GM18909 (cell line): ENCODE data around the gene NR6A1.

ENCODE experiments used
- ATAC-seq: cut with Tn5 transposase; IDR thresholded peaks from one replicate; pipeline ENCODE4 v1.9.1; 2021; ENCODE audit warnings: mild to moderate bottlenecking; ENCODE audit not compliant: unreplicated experiment, poor library complexity

NR6A1 gene

DNA sequence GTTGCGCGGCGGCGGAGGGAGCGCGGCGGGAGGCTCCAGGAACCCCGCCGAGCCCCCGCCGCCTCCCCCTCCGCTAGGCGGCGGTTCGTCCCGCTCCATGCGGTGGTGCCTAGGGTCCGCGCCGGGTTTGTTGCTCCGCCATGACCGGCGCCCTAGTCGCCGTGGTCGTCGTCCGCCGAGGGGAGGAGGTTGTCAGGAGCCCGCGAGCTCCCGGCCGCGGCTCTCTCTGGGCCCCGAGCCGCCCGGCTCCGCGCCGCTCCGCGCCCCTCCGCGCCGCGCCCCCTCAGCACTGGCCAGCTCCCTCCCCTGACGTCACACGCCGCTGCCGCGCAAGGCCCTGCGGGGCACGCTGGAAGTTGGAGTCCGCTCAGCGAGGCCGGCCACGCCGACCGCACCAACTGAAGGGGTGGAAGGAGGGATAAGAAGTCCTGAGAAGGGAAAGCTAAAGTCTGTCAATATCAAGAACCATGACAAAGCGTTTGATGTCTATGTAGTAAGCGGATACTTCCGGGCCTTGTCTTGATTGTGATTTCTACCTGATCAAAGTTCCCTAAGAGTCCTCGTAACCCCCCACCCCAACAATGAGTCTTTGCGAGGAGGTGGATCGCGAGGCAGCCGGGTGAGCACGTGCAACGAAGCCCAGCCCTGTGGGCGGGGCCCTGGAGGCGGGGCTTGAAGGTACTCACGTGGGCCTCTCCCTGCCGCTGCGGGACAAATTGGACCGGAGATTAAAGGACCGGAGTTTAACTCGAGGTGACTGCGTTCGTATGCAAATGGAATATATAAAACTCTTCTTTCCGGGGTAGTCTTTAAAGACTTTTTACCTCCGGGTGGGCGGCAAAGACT, at the start of gene NR6A1:
NR6A1 (minus strand) TSS at position 291 of the 846 bp plus-strand sequence.
- peak; percentile 86 for ATAC-seq

DNA sequence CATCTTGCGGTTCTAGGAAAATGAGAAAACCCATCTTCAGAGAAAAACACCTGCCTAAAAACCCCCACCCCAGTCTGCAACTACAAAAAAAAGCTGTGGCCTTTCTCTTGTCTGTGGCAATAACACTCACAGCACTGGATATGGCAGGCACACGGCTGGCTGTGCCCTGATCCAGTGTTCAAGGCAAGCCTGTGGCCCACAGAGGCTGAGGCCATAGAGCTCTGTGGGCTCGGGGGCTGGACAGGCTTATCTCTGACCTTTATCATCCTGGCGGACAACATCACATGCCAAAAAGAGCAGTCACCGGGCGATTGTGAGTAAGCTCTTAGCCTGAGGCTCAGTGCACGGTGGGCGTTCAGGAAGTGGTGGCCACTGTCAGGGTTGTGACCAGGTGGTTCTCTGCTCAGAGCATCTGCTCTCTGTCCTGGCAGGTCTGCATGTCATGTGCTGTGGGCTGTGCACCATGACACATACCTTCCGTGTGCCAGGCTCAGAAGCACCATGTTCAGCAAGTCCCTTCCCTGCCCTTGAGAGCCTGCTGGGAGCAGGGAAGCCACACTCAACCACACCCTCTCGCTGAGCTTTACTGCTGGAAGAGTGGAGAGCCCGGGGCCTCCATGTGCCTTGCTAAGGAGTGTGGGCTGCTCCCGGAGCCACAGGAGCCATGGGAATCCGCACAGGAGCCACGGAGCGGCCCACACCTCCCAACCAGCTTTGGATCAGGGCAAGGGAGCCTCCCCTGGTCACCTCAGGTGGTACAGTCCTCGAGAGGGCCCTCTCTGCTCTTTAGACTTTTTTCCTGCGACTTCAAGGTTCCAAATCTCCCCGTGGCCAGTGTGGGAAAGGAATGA, 47.5 kb upstream of the NR6A1 start:
- no peak for ATAC-seq

DNA sequence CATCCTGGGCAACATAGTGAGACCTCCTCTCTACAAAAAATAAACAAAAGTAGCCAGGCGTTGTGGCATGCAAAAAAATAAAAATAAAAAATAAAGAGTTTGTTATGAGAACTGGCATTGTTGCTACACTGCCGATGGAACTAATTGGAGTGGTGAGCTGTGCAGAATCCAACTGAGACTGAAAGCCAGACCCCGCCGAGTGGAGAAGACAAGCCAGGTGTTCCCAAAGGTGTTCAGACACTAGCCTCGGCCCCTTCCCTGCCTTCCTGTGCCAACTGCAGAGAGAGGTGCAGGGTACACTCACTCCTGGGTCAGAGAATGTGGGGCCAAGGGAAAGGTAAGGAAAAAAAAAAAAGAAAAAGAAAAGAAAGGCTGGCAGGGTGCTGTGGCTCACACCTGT, 44.5 kb upstream of the NR6A1 start:
- no peak for ATAC-seq

DNA sequence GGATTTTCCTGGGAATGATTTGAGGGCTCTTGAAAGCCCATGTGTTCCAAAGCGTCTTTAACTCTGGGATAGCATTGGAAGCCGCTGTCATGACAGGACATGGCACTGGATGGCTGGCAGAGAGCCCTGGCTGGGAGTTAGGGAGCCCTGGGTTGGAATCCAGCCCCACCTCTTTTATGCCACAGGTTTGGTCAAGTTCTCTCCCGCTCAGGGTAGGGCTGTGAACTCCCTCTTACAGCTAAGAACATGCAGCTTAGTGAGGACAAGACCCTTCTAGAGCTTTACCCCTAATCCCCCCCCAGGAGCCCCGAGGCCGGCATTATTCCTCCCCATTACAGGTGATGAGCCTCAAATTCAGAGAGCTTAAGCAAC, 43.0 kb upstream of the NR6A1 start:
- ATAC-seq = no peak

DNA sequence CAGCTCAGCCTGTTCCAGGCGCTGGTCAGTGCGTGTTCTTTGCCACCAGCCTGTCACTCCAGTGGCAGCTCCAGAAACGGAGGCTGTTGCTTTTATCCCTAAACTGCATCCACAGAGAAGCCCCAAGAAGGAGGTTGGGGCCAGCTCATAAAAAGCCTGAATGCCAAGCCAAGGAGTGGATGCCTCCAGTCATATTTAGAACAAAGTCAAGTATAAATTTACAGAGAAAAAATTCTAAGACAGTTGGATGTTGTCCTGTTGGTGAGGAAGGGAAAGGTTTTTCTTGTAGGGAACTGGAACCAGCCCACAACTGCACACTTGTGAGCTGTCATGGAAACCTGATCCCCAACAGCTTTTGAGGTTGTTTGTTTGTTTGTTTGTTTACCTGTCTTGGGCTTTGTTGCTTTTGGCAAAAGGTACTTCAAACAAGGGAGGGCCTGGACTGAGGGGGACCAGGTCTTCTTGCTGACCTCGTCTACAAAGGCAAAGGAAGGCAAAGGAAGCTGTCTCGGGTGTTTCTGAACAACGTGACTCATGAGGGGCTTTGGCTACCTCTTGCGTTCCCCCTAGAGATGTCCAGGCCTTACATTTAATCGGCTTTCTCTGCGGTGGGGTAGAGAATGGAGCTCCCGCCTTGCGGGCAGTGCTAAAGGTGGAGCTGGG, 42.5 kb upstream of the NR6A1 start:
- ATAC-seq = no peak

DNA sequence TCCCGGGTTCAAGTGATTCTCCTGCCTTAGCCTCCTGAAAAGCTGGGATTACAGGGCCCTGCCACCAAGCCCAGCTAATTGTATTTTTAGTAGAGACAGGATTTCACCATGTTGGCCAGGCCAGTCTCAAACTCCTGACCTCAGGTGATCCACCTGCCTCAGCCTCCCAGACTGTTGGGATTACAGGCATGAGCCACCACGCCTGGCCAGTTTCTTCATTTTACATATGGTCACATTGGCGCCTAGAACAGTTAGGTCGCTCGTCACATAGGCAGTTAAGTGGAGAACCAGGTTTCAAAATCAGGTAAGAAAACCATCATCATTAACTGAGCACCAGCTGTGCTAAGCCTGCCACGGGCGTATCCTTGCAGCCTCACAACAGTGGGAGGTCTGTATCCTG, 41.9 kb upstream of the NR6A1 start:
- no peak for ATAC-seq

DNA sequence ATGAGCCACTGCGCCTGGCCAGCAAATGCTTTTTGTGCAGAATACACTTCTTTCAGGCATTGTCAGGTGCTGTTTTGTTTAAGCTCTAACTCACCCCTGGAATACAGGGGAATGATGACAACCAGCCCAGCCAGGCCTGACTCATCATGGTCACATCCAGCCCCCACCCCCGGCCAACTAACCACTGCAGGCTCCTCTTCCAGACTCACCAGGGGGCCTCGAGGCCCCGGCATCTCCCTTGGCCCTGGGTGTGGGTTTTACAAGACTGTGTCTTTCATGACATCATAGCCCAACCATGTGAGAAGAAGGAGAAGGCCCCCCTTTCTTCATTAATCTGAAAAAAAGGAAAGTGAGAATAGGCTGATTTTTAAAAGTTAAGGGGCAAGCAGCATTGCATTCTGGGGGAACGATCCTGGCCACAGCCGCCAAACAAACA, 41.3 kb upstream of the NR6A1 start:
- no peak for ATAC-seq

DNA sequence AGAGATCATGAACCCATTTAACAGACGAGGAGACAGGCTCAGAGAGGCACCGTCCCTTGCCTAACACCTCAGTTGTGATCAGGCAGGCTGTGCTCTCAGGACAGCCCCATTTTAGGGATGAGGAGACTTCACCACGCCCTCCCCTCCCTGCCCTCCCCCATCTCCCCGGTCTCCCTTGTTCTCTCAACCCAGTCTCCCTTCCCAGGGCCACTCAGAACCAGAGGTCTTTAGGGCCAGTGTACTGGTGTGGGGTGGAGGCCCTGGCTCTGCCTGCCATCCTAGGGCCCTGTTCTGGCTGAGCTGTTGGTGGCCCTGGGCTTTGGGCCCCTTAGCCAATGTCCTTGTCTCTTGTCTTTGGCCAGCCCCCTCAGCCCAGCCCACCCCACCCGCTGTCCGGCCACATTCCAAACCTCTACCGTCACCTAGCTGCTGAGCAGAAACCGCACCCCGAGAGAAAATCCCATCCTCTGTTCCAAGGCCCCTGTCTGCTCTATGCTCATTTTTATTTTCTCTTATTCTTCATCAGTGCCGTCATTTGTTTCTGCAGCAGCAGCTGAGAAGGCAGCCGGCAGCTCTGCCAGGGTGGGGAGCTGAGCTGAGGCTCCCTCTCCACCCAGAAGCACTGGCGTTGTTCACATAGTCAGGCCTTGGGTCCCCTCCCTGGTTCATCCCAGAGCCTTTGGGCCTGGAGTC, 39.7 kb upstream of the NR6A1 start:
- ATAC-seq = no peak

DNA sequence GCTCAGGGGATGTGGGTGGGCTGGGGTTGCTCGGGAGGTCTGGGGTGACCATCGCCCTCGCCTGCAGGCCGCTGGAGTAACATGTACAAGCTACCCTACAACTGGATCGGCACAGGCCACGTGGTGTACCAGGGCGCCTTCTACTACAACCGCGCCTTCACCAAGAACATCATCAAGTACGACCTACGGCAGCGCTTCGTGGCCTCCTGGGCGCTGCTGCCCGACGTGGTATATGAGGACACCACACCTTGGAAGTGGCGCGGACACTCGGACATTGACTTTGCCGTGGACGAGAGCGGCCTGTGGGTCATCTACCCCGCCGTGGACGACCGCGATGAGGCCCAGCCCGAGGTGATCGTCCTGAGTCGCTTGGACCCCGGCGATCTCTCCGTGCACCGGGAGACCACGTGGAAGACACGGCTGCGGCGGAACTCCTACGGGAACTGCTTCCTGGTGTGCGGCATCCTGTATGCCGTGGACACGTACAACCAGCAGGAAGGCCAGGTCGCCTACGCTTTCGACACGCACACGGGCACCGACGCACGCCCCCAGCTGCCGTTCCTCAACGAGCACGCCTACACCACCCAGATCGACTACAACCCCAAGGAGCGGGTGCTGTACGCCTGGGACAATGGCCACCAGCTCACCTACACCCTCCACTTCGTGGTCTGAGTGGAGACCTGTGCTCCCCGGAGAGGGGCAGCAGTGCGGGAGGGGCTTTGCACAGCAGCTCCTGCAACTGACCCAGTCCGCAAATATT, 38.8 kb upstream of the NR6A1 start:
- no peak for ATAC-seq

DNA sequence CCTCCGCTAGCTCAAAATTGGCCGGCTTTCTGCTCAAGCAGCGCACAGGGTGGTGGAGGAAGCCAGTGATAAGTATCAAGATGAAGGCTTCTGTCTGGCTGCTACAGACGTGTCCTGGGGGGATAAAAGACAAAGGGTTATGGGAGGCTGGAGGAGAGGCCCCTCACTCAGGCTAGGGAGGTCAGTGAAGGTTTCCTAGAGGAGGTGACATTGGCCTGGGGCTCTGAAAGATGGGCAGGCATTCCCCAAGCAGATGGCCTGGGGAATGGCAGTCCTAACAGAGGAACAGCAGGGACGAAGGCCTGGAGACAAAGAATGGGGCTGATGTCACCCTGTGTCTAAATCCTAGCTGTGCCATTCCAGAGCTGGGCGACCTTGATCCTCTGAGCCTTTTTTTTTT, 38.1 kb upstream of the NR6A1 start:
- no peak for ATAC-seq

DNA sequence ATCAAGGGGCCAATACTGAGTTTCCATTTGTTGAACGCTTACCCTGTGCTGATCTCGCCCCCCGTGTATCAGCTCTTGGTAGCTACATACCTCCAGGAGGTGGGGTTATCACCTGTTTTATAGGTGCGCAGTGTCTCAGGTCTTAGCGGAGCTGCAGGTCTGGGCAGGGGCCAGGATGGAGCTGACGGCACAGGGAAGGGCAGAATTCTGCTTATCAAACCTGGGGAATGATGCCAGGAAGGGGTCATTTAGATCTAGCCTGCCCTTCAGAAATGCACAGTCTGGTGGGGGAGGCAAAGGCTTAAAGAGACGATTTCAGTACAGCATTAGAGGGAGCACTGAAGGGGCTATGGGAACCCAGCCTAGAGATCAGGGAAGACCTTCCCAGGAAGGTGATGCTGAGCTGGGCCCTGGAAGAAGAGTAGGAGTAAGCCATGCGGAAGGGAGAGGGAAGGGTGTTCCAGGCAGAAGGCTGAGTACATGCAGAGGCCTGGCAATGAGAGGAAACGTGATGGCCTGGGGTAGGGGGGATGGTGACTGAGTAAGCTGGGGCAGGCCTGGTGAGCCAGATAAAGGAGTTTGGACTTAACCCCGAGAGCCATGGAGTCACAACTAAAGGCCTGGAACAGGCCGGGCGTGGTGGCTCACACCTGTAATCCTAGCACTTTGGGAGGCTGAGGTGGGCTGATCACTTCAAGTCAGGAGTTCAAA, 37.3 kb upstream of the NR6A1 start:
- no peak for ATAC-seq

DNA sequence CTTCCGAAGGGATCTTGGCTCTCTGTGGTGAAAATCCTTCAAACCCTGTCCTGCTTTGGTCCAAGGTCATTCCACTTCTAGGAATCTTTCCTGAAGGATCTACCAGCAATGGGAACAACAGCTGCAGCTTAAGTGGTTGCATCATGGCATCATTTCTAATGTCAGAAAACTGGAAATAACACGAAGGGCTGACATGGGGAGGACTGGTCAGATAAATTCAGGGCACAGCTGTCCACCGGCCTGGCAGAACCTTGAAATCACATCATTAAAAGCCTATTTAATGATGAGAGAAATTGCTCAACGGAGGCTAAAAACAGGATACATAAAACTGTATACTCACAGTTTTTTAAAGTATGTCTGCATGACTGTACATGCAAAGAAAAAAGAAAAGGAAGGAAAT, 34.1 kb upstream of the NR6A1 start:
- no peak for ATAC-seq

DNA sequence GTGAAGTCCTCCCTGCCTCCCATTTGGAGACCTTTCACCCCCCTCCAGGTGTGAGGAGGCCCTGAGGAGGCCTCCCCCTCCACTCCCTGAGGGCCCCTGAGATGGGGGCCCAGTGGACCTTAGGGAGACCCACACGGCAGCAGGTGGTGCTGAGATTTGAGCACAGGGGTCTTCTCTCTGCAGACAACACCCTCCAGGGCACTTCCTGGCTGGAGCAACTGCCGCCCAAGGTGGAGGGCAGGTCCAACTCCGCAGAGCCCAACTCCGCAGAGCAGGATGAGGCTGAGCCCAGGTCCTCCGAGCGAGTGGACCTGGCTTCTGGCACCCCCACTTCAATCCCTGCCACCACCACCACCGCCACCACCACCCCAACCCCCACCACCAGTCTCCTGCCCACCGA, 32.8 kb upstream of the NR6A1 start:
- no peak for ATAC-seq

DNA sequence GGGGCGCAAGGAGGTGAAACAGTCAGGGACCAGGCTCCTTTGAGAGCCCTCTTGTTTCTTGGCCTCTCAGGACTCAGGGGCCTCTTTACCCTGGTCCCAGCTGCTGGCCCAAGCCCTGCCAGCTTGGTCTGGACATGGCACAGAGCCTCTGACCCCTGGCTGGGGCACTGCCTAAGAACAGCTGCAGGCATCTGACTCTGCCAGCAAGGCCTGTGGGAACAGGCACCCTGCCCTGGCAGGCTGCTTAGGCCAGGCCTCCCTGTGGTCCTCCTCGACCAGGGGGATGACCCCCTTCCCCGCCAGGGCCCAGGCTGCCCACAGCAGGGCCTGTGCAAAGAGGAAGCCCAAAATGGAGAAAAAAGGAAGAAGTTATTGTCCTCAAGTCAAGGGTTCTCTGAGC, 31.3 kb upstream of the NR6A1 start:
- no peak for ATAC-seq

DNA sequence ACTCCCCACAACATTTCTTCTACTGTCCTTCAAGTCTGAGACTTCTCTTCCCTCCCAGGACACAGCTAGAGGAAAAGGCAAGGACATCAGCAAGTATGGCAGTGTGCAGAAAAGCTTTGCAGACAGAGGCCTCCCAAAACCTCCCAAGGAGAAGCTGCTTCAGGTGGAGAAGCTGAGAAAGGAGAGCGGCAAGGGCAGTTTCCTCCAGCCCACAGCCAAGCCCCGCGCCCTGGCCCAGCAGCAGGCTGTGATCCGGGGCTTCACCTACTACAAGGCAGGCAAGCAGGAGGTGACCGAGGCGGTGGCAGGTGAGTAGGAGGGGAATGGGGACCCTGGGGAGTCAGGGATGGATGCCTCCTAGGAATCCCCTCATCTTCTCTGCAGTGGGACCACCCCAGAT, 30.2 kb upstream of the NR6A1 start:
- ATAC-seq = no peak

DNA sequence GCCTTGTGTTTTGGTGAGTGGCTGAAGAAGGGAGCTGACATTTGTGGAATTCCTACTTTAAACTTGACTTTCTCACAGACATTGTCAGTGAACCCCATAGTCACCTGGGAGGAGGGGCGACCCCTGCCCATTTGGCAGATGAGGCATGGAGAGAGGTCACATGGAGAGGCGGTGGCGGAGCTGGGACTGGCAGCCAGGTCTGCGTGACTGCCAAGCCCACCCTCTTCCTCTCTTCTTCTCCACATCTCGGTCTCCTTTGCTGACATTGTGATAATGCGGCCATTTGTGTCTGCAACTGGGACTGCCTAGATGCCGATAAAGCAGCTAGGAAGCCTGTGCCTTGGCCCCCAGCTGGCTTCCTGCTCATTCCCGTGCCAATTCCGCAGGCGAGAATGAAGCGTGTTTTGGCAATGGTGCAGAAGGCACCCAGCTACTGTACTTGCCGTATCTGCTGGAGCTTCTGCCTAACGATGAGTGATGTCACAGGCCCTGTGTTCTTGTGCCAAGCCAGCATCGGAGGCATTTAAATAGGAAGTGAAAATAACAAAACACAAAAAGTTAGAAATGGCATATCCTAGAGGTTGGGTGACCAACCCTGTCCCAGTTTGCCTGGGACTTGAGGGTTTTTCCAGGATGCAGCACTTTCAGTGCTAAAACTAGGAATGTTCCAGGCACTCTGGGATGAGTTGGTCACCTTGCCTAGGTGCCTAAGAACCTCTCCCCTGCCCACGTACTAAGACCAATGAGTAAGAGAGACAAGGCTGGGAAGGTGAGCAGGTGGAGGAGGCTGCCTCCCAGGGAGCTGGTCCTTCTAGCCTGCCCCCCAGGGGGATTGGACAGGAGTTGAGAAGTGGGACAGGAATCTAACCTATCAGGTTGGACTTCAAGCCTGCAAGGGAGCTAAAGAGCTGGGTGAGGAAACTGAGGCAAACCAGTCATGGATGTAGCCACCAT, 29.5 kb upstream of the NR6A1 start:
- ATAC-seq = no peak

DNA sequence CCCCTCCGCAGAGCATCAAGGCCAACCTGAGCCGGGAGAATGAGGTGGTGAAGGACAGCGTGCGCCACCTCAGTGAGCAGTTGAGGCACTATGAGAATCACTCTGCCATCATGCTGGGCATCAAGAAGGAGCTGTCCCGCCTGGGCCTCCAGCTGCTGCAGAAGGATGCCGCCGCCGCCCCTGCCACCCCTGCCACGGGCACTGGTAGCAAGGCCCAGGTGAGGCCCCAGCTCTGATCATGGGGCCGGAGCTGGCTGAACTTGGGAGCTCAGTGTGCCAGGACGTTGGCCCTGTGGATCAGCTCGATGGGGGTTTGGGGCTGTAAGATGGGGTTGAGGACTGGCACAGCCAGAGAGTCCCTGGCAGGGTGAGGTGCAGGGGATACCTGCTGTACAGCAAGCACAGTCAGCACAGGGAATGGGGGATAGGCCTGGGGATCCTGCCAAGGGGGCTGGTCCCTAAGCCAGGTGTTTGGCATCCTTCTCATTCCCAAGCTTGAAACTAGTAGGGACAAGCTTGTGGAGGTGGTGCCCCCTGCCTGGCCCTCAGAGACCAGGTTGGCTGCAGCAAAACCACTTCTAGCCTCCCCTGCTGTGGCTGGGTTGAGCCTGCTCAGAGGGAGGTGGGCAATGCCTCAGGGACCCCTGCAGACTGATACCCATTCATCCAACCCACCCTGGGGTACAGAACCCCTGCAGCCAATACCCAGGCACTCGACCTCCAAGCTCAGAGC, 28.3 kb upstream of the NR6A1 start:
- no peak for ATAC-seq
